GM20431 (cell line): ENCODE data around the gene PTPN14.
"Not testable (repeated sequence)": the region's sequence is repeated elsewhere in the genome, so short reads cannot be mapped to it uniquely, and the experiment has no call there.

ENCODE experiments used
- in situ Hi-C: fragments of 300-500 bp; cut with MseI, MboI; formaldehyde crosslinking; loops from one replicate; pipeline ENCODE4 v1.15.0; 2020; ENCODE audit warnings: low sequenced_read_pairs; ENCODE audit not compliant: unreplicated experiment

The PTPN14 gene

DNA sequence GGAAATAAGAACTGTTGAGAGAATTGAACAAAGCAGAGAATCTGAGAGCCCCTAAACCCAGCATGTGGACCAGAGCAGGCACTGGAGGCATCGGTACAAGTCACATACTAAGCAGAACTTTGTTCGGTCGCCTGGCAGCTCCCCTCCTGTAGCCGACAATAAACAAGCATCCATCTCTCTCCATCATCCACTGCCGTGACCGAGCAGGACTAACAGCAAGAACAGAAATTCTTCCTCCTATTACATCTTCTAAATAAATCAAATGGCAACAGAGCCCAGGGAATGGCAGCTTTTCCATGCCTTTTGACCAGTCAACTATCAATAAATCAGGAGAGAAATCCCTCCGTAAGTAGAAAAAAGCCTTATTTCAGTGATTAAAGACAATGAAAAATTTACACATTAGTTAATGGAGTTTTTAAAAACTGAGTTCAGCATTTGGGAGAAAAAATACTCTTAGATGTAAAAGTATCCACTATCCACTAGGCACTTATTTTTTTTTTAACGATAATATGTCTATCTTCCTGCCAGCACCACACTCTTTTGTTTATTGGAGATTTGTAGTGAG lies 36.5 kb downstream of the PTPN14 start:
- in situ Hi-C loops: no loop called here

DNA sequence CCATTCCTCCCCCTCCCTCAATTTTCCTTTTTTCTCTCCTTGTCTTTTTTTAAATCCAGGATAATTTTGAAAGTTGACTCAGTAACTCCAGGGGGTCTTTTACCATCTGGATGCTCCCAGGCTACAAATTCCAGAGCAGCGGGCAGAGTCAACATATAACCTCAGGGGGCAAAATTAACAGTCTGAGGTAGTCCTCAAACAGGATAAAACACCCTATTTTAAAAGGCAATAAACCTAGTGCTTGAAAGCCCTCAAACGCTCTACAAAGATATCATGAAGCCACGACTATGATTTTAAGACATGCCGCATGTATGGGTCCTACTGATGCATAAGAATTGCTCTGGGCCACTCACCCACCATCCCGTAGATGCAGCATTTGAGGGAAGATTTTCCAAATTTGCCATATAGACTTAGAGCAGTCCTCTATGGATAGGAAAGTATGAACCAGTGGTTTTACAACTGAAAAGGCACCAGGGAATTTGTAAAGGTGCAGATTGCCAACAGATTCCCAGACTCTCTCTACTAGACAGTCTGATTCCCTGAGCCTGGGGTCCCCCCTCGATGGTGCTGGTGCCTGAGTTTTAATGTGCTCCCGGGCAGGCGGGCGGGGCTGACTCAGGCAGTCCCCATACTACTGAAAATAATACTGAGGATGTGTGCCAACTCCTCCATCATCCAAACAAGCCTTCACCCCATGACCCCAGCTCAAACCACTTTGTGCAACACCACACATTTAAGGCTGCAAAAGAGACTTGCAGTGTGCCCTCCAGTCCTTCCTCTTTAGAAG lies 37.2 kb downstream of the PTPN14 start:
- in situ Hi-C loops: no loop called here

DNA sequence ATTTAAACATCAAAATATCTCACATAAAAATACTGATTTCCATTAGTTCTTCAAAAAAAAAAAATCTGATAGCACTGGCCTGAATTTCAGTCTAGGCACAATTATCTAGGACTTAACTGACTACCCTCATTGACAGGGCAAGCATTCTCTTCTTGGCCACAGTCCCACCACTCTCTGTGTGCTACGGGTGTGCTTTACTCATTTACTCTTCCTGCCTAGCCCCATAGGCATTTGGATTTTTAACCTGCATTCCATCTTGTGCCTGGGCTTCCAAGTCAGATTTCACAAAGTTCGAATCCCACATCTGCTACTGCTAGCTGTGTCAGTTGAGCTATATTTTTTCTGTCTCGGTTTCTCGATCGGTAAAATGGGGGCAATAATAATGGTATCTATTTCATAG lies 38.0 kb downstream of the PTPN14 start:
- in situ Hi-C loops: no loop called here

DNA sequence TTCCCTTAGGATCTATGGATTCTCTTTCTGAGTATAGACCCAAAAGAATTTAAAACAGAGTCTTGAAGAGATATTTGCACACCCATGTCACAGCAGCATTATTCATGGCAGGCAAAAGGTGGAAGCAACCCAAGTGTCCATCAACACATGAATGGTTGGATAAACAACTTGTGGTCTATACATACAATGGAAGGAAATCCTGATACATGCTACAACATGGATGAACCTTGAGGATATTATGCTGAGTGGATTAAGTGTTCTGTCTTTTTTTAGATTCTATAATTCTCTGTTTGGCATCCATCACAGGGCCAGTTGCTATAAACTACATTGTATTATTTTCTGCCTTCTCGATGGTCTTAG lies 39.8 kb downstream of the PTPN14 start:
- in situ Hi-C loops: no loop called here

- in situ Hi-C loops: no loop called here
Measured at GRCh38 chr1:214510914-214511638, 40.3 kb downstream of the PTPN14 start.

DNA sequence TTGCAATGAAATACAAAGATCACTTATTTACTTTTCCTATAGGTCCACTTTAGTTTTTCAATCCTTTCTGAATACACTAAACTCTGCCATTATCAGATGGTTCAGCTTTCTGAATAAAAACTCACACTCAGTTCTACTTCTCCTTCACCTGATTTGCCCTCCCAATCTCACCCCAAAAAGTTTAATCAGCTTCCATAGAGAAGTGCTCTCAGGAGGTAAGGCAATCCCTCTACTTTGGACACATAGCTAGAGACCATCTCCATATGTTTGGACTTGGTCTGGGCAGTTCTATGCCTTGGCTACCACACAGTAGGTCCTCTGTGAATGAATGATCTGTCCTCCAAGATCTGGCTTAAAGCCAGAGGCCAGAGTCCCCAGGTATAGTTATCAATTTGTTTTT lies 40.9 kb downstream of the PTPN14 start:
- in situ Hi-C loops: no loop called here

- in situ Hi-C loops: not testable (repeated sequence)
Measured at GRCh38 chr1:214509622-214510021, 41.8 kb downstream of the PTPN14 start.

DNA sequence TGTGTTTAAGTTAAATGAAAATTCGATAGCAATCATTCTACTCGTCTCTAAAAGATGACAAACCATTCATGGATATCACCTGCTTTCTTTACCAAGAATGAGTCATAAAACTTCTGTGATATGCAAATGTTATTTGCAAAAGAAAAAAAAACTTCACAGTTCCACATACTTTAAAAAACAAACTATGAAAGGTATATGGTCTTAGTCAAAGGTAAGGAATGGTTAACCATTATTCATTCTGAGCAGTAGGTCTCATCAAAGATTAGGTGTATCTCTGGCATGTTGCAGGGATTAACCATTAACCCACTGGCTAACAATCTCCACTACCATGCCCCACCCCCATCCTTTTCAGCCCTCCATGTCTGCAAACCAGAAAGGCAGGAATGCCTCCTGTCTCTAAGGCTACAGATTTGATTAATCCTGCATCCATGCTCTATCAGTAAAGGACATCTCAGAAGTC lies 44.4 kb downstream of the PTPN14 start:
- in situ Hi-C loops: no loop called here

DNA sequence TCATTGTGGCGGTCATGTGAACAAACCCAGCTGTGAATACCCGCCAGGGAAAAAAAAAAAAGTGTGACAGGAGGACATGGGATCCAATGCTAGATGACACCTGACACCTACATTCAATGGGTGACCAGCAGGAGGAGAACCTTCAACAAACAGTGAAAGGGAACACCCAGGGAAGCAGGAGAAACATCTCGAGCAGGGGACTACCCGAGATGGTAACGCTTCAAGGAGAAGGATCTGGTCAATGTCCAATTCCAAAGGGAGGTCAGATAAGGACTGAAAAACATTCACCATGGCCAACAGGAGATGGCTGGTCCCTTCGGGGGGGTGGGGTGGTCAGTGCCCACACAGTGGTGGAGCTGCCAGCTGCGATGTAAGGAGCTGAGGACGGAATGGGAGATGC lies 46.3 kb downstream of the PTPN14 start:
- in situ Hi-C loops: no loop called here

- in situ Hi-C loops: no loop called here
Measured at GRCh38 chr1:214504330-214504729, 47.1 kb downstream of the PTPN14 start.

DNA sequence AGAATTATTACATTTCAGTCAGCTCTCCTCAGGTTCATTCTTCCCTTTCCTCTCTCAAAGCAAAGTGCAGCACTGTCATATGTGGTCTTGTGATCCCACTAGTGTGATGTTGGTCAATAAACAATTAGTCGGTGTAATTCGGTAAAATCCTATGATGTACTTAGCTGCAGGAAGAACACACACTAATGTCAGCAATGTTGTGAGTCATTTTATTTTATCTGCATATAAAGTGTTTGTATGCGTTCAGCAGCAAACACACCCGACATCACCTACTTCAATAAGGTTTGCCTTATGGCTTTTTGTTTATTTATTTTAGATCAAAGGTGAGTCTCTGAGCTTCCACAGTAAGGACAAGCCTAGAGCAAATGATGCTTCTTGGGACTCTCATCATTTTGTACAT lies 47.8 kb downstream of the PTPN14 start:
- in situ Hi-C loops: no loop called here

DNA sequence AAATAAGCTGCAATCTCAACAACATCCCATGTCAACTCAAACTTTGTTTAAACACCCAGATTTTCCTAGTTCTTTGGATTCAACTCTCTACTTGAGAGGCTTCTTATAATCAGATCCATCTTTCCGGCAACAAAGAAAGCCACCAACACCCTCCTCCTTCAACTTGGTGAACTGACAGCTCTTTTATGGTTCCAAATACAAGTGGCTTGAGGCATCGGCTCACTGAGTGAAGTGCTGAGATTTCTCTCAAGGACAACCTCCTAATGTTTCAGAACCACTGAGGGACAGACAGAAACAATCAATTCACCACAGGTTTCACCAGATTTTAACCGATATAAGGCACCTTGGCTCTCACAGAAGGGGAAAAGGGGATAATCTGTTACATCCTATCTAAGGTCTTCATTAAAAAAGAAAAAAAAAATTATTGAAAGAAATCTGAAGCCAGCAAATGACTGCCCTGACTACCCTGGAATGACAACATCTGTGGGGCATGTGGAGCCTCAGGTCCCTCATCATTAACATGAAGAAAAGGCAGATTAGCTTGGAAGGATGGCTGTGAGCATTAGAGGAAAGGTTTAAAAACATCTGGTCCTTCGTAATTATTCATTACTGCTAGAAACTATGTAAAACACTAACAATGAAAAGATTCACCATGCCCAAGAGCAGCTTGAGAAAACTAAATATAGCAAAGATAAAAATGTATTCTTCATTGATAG lies 50.9 kb downstream of the PTPN14 start:
- in situ Hi-C loops: no loop called here

GRCh38 chr1:214499732-214500131 lies 51.7 kb downstream of the PTPN14 start:
- in situ Hi-C loops: no loop called here

GRCh38 chr1:214498021-214498420 lies 53.4 kb downstream of the PTPN14 start:
- in situ Hi-C loops: no loop called here

- in situ Hi-C loops: no loop called here
Measured at GRCh38 chr1:214496126-214496525, 55.3 kb downstream of the PTPN14 start.

GRCh38 chr1:214494706-214495105 lies 56.7 kb downstream of the PTPN14 start:
- in situ Hi-C loops: no loop called here

DNA sequence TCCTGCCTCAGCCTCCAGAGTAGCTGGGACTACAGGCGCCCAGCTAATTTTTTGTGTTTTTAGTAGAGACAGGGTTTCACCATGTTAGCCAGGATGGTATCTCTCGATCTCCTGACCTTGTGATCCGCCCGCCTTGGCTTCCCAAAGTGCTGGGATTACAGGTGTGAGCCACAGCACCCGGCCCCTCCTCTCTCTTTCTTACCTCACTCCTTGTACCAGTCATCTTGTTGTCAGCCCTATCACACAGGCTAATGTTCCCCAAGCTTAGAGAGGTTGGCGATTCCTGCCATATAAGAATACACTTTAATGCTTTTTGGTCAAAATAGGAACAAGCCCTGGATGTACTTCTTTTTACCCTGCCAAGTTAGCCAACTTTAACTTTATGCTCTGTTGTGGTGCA lies 57.2 kb downstream of the PTPN14 start:
- in situ Hi-C loops: not testable (repeated sequence)

GRCh38 chr1:214493126-214493796 lies 58.1 kb downstream of the PTPN14 start:
- in situ Hi-C loops: no loop called here

- in situ Hi-C loops: no loop called here
Measured at GRCh38 chr1:214492401-214493075, 58.9 kb downstream of the PTPN14 start.
